T47D (cell line): ENCODE measurements around the gene KIF13A.
"Not testable (repeated sequence)": the region's sequence is repeated elsewhere in the genome, so short reads cannot be mapped to it uniquely, and the experiment has no call there.

ENCODE experiments used
- DNase-seq, 2 experiments: peaks; one replicate each; pipeline versions ENCODE4 v3.0.0 to v3.0.0-alpha.2; 2011 to 2012; ENCODE audit warnings: low read depth in 1 of 2, low spot score in 1 of 2
- JUND ChIP-seq: IDR thresholded peaks from 2 replicates; pipeline ENCODE4 v1.6.1; 2012; ENCODE audit warnings: low read depth
- in situ Hi-C: cut with HindIII; loops from 2 replicates; pipeline ENCODE4 v1.10.0; 2016; ENCODE audit warnings: low sequenced_read_pairs, low pct_unique_long_range_greater_than_20kb

KIF13A gene

GRCh38 chr6:17987697-17988421 is 424 bp upstream of the KIF13A start:
- in situ Hi-C loops, result no loop called here
- DNase-seq, result peak; percentile 67 to 86
- TF ChIP-seq JUND, result no peak

DNA sequence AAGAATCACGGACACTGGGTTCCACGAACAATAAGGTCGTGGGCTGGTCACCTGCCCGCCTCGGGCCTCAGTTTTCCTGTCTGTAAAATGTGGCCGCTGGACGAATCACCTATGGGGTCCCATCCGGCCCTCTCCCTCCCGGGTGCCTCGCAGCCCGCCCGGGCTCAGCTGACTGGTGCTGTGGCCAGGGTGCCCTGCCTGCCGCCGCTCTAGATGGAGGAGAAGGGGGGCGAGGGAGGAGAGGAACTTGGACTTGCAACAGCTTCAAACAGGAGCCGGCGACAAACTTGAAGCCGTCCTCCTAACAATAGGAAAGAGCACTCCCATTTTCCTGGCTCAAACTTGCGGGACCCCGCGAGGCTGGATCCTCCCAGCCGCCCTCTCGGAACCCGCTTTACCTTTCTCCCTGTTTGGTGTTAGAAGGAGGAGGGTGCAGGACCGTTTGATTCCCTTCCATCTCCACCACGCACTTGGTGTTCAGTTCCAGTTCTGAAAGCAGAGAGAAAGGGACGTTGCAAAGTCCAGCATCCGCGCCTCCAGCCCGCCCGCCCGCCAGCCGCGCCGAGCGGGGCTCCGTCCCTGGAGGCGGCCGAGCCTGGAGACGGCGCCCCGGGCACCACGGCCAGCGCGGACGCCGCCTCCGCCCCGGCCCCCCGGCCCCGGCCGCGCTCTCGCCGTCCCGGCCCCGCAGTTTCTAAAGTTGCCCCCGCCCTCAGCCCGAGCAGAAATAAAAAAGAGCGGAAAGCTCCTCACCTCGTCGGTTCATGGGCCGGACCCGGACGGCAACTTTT is 584 bp downstream of the KIF13A start:
- peak; percentile 54 to 77 for DNase-seq
- in situ Hi-C loops, result no loop called here
- TF ChIP-seq JUND, result no peak

DNA sequence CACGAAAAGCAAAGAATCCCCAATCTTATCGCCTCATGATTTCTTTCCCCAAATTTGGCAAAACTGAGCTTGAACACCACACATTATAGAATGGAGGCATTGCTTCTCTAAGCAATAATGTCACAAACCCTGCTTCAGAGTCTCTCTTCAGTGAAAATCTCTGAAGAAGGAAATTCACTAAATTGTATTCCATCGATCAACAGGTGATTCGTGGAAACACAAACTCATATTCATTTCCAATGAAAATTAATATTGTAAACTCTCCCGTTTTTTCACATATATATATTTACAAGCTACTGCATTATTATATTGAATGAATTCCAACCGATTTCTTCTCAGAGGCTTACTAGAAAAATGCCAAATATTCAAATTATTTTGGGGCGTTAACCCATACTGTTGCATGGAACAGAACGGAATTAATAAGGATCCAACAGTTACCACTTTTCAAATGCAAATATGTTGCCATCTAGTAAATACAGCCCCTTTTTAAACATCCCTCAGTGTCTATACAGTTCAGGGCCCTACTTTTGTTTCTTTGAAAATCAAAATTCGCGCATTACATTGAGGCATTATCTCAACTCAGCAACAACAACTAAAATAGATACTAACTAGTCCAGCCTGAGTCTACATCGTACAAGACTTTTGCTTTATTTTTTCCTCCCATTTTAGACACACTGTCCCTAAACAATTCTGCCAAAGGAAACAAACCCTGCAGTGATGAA is 1.3 kb downstream of the KIF13A start:
- in situ Hi-C loops, result no loop called here
- TF ChIP-seq JUND, result no peak
- DNase-seq, result no peak

DNA sequence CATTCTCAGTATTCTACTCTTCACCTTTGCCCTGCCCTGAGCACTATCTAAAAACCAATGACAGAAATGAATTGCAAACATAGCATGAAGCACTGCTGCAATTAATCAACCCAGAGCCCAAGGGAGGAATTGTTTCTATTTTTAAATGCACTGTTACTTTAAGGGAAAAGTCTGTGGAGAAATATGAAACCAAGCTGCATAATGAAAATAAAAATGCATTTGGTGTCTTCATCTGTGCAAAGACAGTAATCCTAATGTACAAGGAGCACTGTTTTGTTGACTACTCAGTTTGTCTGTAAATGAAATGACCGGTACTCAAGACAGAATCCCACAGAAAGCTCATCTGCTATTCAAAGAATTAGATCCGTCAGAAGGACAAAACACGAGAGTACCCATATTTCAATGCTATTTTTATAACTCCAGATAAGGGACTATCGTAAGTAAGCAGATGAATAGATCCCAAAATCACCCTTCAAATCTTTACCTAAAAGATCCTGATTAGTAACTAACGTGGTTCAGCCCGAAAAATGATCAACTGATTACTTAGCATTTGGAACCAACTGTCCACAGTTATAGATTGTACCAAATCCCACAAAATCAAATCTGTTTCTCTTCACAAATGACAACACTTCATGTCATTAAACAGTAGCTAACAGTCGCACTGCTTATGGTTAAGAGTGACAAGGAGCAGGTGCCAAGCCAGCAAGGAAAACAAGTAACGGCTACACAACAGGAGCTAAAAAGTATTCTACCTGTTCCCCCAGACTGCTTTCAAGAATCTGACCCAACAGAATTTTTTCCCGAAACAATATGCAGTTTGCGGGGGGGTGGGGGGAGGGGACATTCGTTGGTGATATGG is 2.4 kb downstream of the KIF13A start:
- in situ Hi-C loops, result no loop called here
- no peak for DNase-seq
- TF ChIP-seq JUND, result no peak

DNA sequence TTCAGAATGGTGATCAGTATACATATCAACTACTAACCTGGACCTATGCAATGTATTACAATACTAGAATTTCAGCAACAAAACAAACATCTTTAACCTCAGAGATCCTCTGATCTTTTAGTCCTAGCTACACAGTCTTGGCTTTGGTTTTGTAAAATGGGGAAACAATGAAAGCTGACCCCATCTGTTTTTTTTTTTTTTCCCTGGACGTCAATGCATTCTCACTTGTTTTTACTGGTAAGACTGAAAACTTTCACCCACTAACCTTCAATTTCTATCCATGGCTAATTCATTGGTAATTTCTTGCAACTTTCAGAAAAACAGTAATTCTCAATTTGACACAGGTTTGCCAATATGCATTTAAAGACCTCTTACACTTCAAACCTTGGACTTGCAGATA is 3.0 kb downstream of the KIF13A start:
- DNase-seq, result no peak
- in situ Hi-C loops, result no loop called here
- no peak for TF ChIP-seq JUND

DNA sequence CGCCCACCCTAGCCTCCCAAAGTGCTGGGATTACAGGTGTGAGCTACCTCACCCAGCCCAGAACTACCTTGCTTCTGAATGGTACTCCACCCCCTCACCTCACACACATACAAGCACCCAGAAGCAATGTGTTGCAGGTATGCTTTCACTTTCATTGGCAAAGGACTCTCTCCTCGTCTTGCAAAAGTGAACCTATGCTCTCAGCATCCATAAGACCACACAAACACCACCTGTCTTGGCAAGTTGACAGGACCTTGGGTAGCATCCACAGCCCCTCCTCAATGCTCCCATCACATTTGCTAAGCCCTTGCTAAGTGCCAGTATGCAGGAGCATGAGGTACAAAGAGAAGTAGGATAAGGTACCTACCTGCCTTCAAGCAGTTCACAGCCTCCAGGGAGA is 3.7 kb downstream of the KIF13A start:
- no peak for TF ChIP-seq JUND
- in situ Hi-C loops, result no loop called here
- DNase-seq, result peak in 1 of 2 experiments; percentile 33

DNA sequence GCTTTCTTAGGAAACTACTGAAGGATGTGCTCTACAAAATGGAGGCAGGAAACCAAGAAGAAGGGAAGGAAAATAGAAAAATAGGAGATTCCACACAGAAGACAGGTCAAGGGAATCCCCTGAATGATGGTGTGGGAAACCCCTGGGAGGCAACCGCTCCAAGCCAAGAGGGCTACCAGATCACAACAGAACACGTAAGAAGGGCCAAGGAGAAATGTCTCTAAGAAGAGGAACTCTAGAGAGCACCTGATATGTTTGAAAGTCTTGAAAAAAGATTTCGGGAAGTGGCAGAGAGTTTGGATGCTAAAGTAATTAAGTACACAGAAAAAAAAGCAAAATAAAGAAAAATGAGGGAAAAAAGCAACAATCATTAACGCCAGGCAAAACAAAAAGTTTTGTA is 7.1 kb downstream of the KIF13A start:
- in situ Hi-C loops, result no loop called here
- DNase-seq, result no peak
- TF ChIP-seq JUND, result no peak

GRCh38 chr6:17979479-17979878 is 8.0 kb downstream of the KIF13A start:
- DNase-seq, result no peak
- TF ChIP-seq JUND, result no peak
- in situ Hi-C loops, result no loop called here

GRCh38 chr6:17976258-17976657 is 11.2 kb downstream of the KIF13A start:
- in situ Hi-C loops, DNase-seq: not testable (repeated sequence)

- no peak for TF ChIP-seq JUND
- in situ Hi-C loops, result no loop called here
- DNase-seq, result no peak
Observed at GRCh38 chr6:17974570-17975368, 12.7 kb downstream of the KIF13A start.

DNA sequence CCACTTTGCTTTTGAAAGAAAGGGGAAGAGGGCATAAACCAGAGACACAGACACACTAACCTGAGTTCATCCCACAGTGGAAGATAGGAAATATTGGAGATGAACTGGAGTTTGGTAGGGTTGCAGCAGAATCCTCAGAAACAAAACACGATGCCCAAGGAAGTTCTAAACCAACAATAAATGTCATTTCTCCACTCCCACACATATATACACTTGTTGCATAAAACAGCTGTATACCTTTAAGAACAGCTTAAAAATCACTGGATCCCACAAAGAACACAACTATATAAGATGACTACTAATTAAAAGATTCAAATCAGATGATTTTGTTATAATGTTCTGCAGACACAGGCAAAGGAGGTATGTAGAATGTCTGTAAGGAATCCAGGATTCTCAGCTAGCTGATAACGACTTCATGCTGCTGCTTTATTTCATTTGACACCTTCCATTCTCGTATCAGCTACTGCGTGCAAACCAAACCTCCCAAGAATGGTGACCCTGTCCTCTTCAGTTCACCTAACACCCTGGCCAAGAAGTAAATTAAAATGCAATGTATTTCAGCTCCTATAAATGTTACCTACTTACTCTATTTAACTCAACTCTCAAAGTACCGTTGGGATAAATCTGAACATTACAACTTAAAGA is 14.3 kb downstream of the KIF13A start:
- DNase-seq, result no peak
- TF ChIP-seq JUND, result no peak
- in situ Hi-C loops, result no loop called here
